ENCODE measurements around the gene LAMA5. TPM values are rescaled to one million over a fixed set of nuclear protein-coding genes. Genes with fewer than 3 reads are reported as not detected.

Gene LAMA5
- total RNA-seq, 2 experiments from 2014 or later, result 53.3 to 162 TPM

DNA sequence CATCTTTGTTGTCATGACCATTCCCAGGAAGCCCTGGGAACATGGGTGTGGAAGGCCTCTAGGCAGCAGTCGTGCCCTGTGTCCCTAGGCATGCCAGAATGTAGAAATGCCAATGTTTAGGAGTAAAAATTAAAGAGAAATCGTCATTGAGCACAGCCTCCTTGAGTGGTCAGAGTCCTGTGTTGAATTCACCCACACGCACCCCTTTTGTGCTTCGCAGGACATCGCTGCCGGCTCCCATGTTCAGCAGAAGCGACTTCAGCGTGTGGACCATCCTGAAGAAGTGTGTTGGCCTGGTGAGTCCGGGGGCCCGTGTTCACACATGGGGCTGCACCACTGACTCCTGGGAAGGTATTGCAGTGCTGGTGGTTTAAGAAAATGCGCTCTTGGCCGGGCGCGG lies 103.7 kb downstream of the LAMA5 start:
- ChIA-PET CTCF (ENCODE audit: unreplicated experiment) (no interaction called here), POLR2A (no interaction called here)
- Histone ChIP-seq H3K4me3 (ENCODE audit: low read depth, low read length, poor library complexity, severe bottlenecking) (no peak overlapping the region), H3K36me3 (ENCODE audit: insufficient read depth, low read length) (peaks cover 26% of the 10 kb centered on the region), H3K9me3 (ENCODE audit: low read length) (no peaks in the 10 kb centered on the region), H2AFZ (ENCODE audit: low read length) (no peak overlapping the region), H3K4me2 (ENCODE audit: low read length) (no peak overlapping the region), H3K79me2 (ENCODE audit: insufficient read depth, low read depth, low read length) (no peaks in the 10 kb centered on the region), H4K20me1 (ENCODE audit: insufficient read depth, low read length) (no peaks in the 10 kb centered on the region), H3K9me2 (ENCODE audit: insufficient read depth, low read length) (no peaks in the 10 kb centered on the region), H3K27ac (ENCODE audit: low read depth, low read length, poor library complexity, severe bottlenecking) (no peak overlapping the region), H3K4me1 (ENCODE audit: insufficient read depth, low read length, poor library complexity, severe bottlenecking) (no peaks in the 10 kb centered on the region)
- no peak for TF ChIP-seq EZH2phosphoT487 (IDR thresholded peaks at IDR 0.05; ENCODE audit: borderline replicate concordance, low read depth, low read length)
- TF ChIP-seq, protein P1, sequence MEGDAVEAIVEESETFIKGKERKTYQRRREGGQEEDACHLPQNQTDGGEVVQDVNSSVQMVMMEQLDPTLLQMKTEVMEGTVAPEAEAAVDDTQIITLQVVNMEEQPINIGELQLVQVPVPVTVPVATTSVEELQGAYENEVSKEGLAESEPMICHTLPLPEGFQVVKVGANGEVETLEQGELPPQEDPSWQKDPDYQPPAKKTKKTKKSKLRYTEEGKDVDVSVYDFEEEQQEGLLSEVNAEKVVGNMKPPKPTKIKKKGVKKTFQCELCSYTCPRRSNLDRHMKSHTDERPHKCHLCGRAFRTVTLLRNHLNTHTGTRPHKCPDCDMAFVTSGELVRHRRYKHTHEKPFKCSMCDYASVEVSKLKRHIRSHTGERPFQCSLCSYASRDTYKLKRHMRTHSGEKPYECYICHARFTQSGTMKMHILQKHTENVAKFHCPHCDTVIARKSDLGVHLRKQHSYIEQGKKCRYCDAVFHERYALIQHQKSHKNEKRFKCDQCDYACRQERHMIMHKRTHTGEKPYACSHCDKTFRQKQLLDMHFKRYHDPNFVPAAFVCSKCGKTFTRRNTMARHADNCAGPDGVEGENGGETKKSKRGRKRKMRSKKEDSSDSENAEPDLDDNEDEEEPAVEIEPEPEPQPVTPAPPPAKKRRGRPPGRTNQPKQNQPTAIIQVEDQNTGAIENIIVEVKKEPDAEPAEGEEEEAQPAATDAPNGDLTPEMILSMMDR (conservative IDR thresholded peaks at IDR 0.05; ENCODE audit: low read length), result no peak
- no peak for DNase-seq (ENCODE audit: low spot score)
- no TSS peak for BruUV-seq (replicated peaks)
- intact Hi-C loops (cut with micrococcal nuclease; ENCODE audit: unreplicated experiment), result no loop called here

DNA sequence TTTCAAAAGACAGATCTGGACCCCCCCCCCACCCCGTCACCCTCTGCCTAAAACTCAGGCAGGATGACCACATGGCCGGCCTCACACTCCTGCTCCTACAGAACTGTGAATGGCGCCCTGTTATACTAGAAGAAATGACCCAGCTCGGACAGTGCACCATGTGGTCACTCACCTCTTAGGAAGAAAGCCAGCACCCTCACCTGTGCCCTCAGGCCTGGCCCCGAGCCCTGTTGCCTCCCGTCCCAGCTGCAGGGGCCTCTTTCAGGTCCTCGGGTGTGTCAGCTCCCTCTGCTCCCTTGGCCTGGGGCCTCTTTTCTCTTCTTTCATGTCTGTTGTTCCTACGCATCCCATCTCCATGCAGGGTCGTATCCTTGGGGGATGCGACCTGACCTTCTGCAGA lies 105.0 kb downstream of the LAMA5 start:
- no peaks in the 10 kb centered on the region for H3K9me2 ChIP-seq (ENCODE audit: insufficient read depth, low read length)
- ChIA-PET POLR2A (no interaction called here), CTCF (ENCODE audit: unreplicated experiment) (no interaction called here)
- H3K4me1 ChIP-seq (ENCODE audit: insufficient read depth, low read length, poor library complexity, severe bottlenecking), result no peaks in the 10 kb centered on the region
- no peaks in the 10 kb centered on the region for H3K9me3 ChIP-seq (ENCODE audit: low read length)
- no peak overlapping the region for H3K27ac ChIP-seq (ENCODE audit: low read depth, low read length, poor library complexity, severe bottlenecking)
- no peak overlapping the region for H2AFZ ChIP-seq (ENCODE audit: low read length)
- no peaks in the 10 kb centered on the region for H3K79me2 ChIP-seq (ENCODE audit: insufficient read depth, low read depth, low read length)
- H3K4me2 ChIP-seq (ENCODE audit: low read length), result no peak overlapping the region
- H4K20me1 ChIP-seq (ENCODE audit: insufficient read depth, low read length), result no peaks in the 10 kb centered on the region
- H3K4me3 ChIP-seq (ENCODE audit: low read depth, low read length, poor library complexity, severe bottlenecking), result no peak overlapping the region
- BruUV-seq (replicated peaks), result no TSS peak
- DNase-seq (ENCODE audit: low spot score), result no peak
- H3K36me3 ChIP-seq (ENCODE audit: insufficient read depth, low read length), result peaks cover 29% of the 10 kb centered on the region
- TF ChIP-seq EZH2phosphoT487 (IDR thresholded peaks at IDR 0.05; ENCODE audit: borderline replicate concordance, low read depth, low read length), result no peak
- TF ChIP-seq, protein P1 (conservative IDR thresholded peaks at IDR 0.05; ENCODE audit: low read length), result no peak
- intact Hi-C loops (cut with micrococcal nuclease; ENCODE audit: unreplicated experiment), result no loop called here

DNA sequence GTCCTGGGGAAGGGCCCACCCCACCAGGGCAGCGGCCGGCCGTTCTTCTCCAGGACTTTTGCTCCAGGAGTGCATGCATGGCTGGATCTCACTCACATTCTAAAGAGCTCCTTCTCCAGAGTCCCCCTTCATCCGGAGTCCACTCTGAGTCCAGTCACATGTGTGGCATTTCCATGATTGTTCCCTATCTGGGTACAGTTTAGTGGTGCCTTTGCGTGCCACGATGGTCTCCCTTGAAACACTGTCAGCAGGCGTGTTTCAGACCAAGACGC lies 107.9 kb downstream of the LAMA5 start:
- intact Hi-C loops (cut with micrococcal nuclease; ENCODE audit: unreplicated experiment), result no loop called here
- BruUV-seq (replicated peaks), result no TSS peak
- Histone ChIP-seq H3K79me2 (ENCODE audit: insufficient read depth, low read depth, low read length) (no peaks in the 10 kb centered on the region), H3K9me2 (ENCODE audit: insufficient read depth, low read length) (no peaks in the 10 kb centered on the region), H2AFZ (ENCODE audit: low read length) (no peak overlapping the region), H3K36me3 (ENCODE audit: insufficient read depth, low read length) (peaks cover 14% of the 10 kb centered on the region; the same call in 1 of the 2 replicates), H3K27ac (ENCODE audit: low read depth, low read length, poor library complexity, severe bottlenecking) (no peak overlapping the region), H3K9me3 (ENCODE audit: low read length) (no peaks in the 10 kb centered on the region), H3K4me1 (ENCODE audit: insufficient read depth, low read length, poor library complexity, severe bottlenecking) (no peaks in the 10 kb centered on the region), H4K20me1 (ENCODE audit: insufficient read depth, low read length) (no peaks in the 10 kb centered on the region; the same call in 1 of the 2 replicates), H3K4me3 (ENCODE audit: low read depth, low read length, poor library complexity, severe bottlenecking) (no peak overlapping the region), H3K4me2 (ENCODE audit: low read length) (no peak overlapping the region)
- POLR2A ChIA-PET, result interaction anchor here (0.9 kb wide), 1 partner anchor 42 kb away, joined by 3 read pairs; no protein-coding TSS in a partner anchor
- TF ChIP-seq, protein P1 (conservative IDR thresholded peaks at IDR 0.05; ENCODE audit: low read length), result no peak
- TF ChIP-seq EZH2phosphoT487 (IDR thresholded peaks at IDR 0.05; ENCODE audit: borderline replicate concordance, low read depth, low read length), result no peak
- CTCF ChIA-PET (ENCODE audit: unreplicated experiment), result no interaction called here
- DNase-seq (ENCODE audit: low spot score), result no peak

Small RNAs within 50 kb of the gene (microRNA-seq; reads per million reads assigned to microRNA genes)
- gene MIR4758 (ENCODE audit: borderline replicate concordance), result 3.8 reads per million

Other genes with a start within 250 kb of the LAMA5 start
- 44.7 and 54.2 TPM in 2 replicates for gene LSM14B, start 244.8 kb downstream of the LAMA5 start, total RNA-seq (2014; rRNA removed; shearing (Covaris generic))
- gene LSM14B, start 244.8 kb downstream of the LAMA5 start, total RNA-seq (2022), result 53.7 and 54.4 TPM in 2 replicates
- gene PSMA7, start 223.9 kb downstream of the LAMA5 start, total RNA-seq (2014; rRNA removed; shearing (Covaris generic)), result 247 and 362 TPM in 2 replicates
- 223 and 266 TPM in 2 replicates for gene PSMA7, start 223.9 kb downstream of the LAMA5 start, total RNA-seq (2022)
- 13.0 and 17.0 TPM in 2 replicates for gene SS18L1, start 223.5 kb downstream of the LAMA5 start, total RNA-seq (2014; rRNA removed; shearing (Covaris generic))
- 16.8 and 17.7 TPM in 2 replicates for gene SS18L1, start 223.5 kb downstream of the LAMA5 start, total RNA-seq (2022)
- gene MTG2, start 184.3 kb downstream of the LAMA5 start, total RNA-seq (2014; rRNA removed; shearing (Covaris generic)), result 20.3 and 24.1 TPM in 2 replicates
- gene MTG2, start 184.3 kb downstream of the LAMA5 start, total RNA-seq (2022), result 37.5 and 38.6 TPM in 2 replicates
- gene HRH3, start 147.0 kb downstream of the LAMA5 start, total RNA-seq (2014; rRNA removed; shearing (Covaris generic)), result not detected in 2 replicates
- gene HRH3, start 147.0 kb downstream of the LAMA5 start, total RNA-seq (2022), result not detected in 2 replicates
- gene OSBPL2, start 128.8 kb downstream of the LAMA5 start, total RNA-seq (2014; rRNA removed; shearing (Covaris generic)), result 17.2 and 20.7 TPM in 2 replicates
- gene OSBPL2, start 128.8 kb downstream of the LAMA5 start, total RNA-seq (2022), result 40.0 and 44.8 TPM in 2 replicates
- 123 and 128 TPM in 2 replicates for gene ADRM1, start 64.3 kb downstream of the LAMA5 start, total RNA-seq (2014; rRNA removed; shearing (Covaris generic))
- 70.7 and 87.0 TPM in 2 replicates for gene ADRM1, start 64.3 kb downstream of the LAMA5 start, total RNA-seq (2022)
- 2,092 and 3,376 TPM in 2 replicates for gene RPS21, start 19.8 kb upstream of the LAMA5 start, total RNA-seq (2014; rRNA removed; shearing (Covaris generic))
- gene RPS21, start 19.8 kb upstream of the LAMA5 start, total RNA-seq (2022), result 2,373 and 2,571 TPM in 2 replicates
- 11.1 and 14.8 TPM in 2 replicates for gene CABLES2, start 40.0 kb upstream of the LAMA5 start, total RNA-seq (2014; rRNA removed; shearing (Covaris generic))
- 22.5 and 23.3 TPM in 2 replicates for gene CABLES2, start 40.0 kb upstream of the LAMA5 start, total RNA-seq (2022)
- gene RBBP8NL, start 60.2 kb upstream of the LAMA5 start, total RNA-seq (2014; rRNA removed; shearing (Covaris generic)), result not detected in 2 replicates
- not detected in 2 replicates for gene RBBP8NL, start 60.2 kb upstream of the LAMA5 start, total RNA-seq (2022)
- not detected in 2 replicates for gene GATA5, start 108.7 kb upstream of the LAMA5 start, total RNA-seq (2014; rRNA removed; shearing (Covaris generic))
- not detected in 2 replicates for gene GATA5, start 108.7 kb upstream of the LAMA5 start, total RNA-seq (2022)

Measured in OCI-LY7 (cell line).